Liver (tissue), 9 donors: ENCODE data around the gene RTN4R. TPM values are rescaled to one million over a fixed set of nuclear protein-coding genes. Genes with fewer than 3 reads are reported as not detected.
A peak's percentile ranks its signal among the peaks of the same experiment; 100 is the strongest.

ENCODE experiments used
- DNase-seq: peaks from one replicate; pipeline ENCODE4 v3.0.0-alpha.2; 2017; ENCODE audit warnings: low spot score
- H3K27ac ChIP-seq, 2 donors: one replicate each; pipeline ENCODE4 v1.7.0; 2013; ENCODE audit warnings: inconsistent platforms in 2 of 2, low read length in 2 of 2, control low read depth in 1 of 2, low read depth in 1 of 2, mild to moderate bottlenecking in 1 of 2
- H3K27me3 ChIP-seq, 4 donors: one replicate each; pipeline versions ENCODE4 v1.6.1 to v1.7.0; 2013; ENCODE audit warnings: low read length in 3 of 4, inconsistent platforms in 1 of 4, mild to moderate bottlenecking in 1 of 4, moderate library complexity in 1 of 4; ENCODE audit not compliant: control insufficient read depth in 4 of 4, insufficient read depth in 4 of 4
- H3K36me3 ChIP-seq, 4 donors: one replicate each; pipeline versions ENCODE4 v1.6.1 to v1.7.0; 2013; ENCODE audit warnings: low read length in 3 of 4, mild to moderate bottlenecking in 3 of 4, low read depth in 1 of 4, moderate library complexity in 1 of 4; ENCODE audit not compliant: control insufficient read depth in 4 of 4, insufficient read depth in 3 of 4
- H3K4me1 ChIP-seq, 4 donors: one replicate each; pipeline versions ENCODE4 v1.6.1 to v1.7.0; 2013; ENCODE audit warnings: low read length in 3 of 4, mild to moderate bottlenecking in 3 of 4, moderate library complexity in 1 of 4; ENCODE audit not compliant: control insufficient read depth in 4 of 4, insufficient read depth in 4 of 4
- H3K4me3 ChIP-seq, 3 donors: one replicate each; pipeline versions ENCODE4 v1.6.1 to v1.7.0; 2013; ENCODE audit warnings: low read length in 3 of 3, control low read depth in 1 of 3, low read depth in 1 of 3, mild to moderate bottlenecking in 1 of 3
- H3K9ac ChIP-seq, 2 donors: one replicate each; pipeline ENCODE4 v1.7.0; 2013; ENCODE audit warnings: low read length in 2 of 2, mild to moderate bottlenecking in 2 of 2, moderate library complexity in 2 of 2, control low read depth in 1 of 2, low read depth in 1 of 2
- H3K9me3 ChIP-seq, 4 donors: one replicate each; pipeline versions ENCODE4 v1.6.1 to v1.7.0; 2013; ENCODE audit warnings: low read length in 3 of 4; ENCODE audit not compliant: control insufficient read depth in 4 of 4
- EGR1 ChIP-seq, 2 donors: IDR thresholded peaks; 2 replicates each; pipeline ENCODE4 v1.6.1; 2016 to 2018; ENCODE audit warnings: antibody characterized with exemption in 2 of 2, low read depth in 2 of 2
- FOXA2 ChIP-seq: IDR thresholded peaks from 2 replicates; pipeline ENCODE4 v1.6.1; 2016; ENCODE audit warnings: antibody characterized with exemption
- GABPA ChIP-seq, 2 donors: IDR thresholded peaks in 1 of 2; conservative IDR thresholded peaks in 1 of 2; 2 replicates each; pipeline ENCODE4 v1.6.1; 2016; ENCODE audit warnings: antibody characterized with exemption in 2 of 2, mild to moderate bottlenecking in 1 of 2, moderate library complexity in 1 of 2
- HNF4A ChIP-seq, 2 donors: conservative IDR thresholded peaks; 2 replicates each; pipeline ENCODE4 v1.6.1; 2016; ENCODE audit warnings: antibody characterized with exemption in 2 of 2, mild to moderate bottlenecking in 2 of 2
- HNF4G ChIP-seq: IDR thresholded peaks from 2 replicates; pipeline ENCODE4 v1.6.1; 2016; ENCODE audit warnings: antibody characterized with exemption
- JUND ChIP-seq, 2 donors: IDR thresholded peaks; 2 replicates each; pipeline ENCODE4 v1.6.1; 2016; ENCODE audit warnings: antibody characterized with exemption in 2 of 2
- NR2F2 ChIP-seq: IDR thresholded peaks from 2 replicates; pipeline ENCODE4 v1.6.1; 2016; ENCODE audit warnings: antibody characterized with exemption
- RAD21 ChIP-seq, 2 donors: IDR thresholded peaks; 2 replicates each; pipeline ENCODE4 v1.6.1; 2016; ENCODE audit warnings: antibody characterized with exemption in 2 of 2, mild to moderate bottlenecking in 2 of 2
- RXRA ChIP-seq, 2 donors: IDR thresholded peaks; 2 replicates each; pipeline ENCODE4 v1.6.1; 2017 to 2018; ENCODE audit warnings: antibody characterized with exemption in 2 of 2, mild to moderate bottlenecking in 1 of 2
- SP1 ChIP-seq: IDR thresholded peaks from 2 replicates; pipeline ENCODE4 v1.6.1; 2018; ENCODE audit warnings: antibody characterized with exemption, mild to moderate bottlenecking
- TAF1 ChIP-seq: conservative IDR thresholded peaks from 2 replicates; pipeline ENCODE4 v1.6.1; 2016; ENCODE audit warnings: antibody characterized with exemption, mild to moderate bottlenecking
- YY1 ChIP-seq: IDR thresholded peaks from 2 replicates; pipeline ENCODE4 v1.6.1; 2016; ENCODE audit warnings: antibody characterized with exemption, mild to moderate bottlenecking
- WGBS: extraction: QIAGEN DNeasy Blood & Tissue Kit; methylation state at CpG from one replicate; pipeline ENCODE4 v1.1.7; 2013; 5-methylcytosine and 5-hydroxymethylcytosine counted together
- polyA plus RNA-seq, 2 donors: library from polyadenylated mRNA; stranded (reverse) in 1 of 2; unstranded in 1 of 2; fragments of 200-250 nt in 1 of 2; fragments of >200 nt in 1 of 2; fragmentation: Nextera tagmentation in 1 of 2; extraction: Ambion mirVana in 1 of 2; gene quantifications; one replicate each; pipeline versions ENCODE4 v1.2.1 to v1.2.3, GENCODE V29; 2013 to 2015
- total RNA-seq, 2 donors: library from RNA; depleted of rRNA; stranded (reverse); fragments of >200 nt; gene quantifications; one replicate each; pipeline ENCODE4 v1.2.3, GENCODE V29; 2014
- TF ChIP-seq, protein P1 (sequence below): fragments of 150-350 bp; IDR thresholded peaks from 2 replicates; pipeline ENCODE4 v1.5.1; 2017; ENCODE audit warnings: improper control_type of control experiment, low read depth, low read length; ENCODE audit not compliant: missing input control
- TF ChIP-seq, protein P2 (sequence below): IDR thresholded peaks from 2 replicates; pipeline ENCODE4 v1.6.1; 2016; ENCODE audit warnings: antibody characterized with exemption
- TF ChIP-seq, protein P3 (sequence below): IDR thresholded peaks from 2 replicates; pipeline ENCODE4 v1.6.1; 2016; ENCODE audit warnings: antibody characterized with exemption, mild to moderate bottlenecking
- TF ChIP-seq, protein P4 (sequence below): IDR thresholded peaks from 2 replicates; pipeline ENCODE4 v1.6.1; 2016; ENCODE audit warnings: antibody characterized with exemption
- TF ChIP-seq, protein P5 (sequence below): IDR thresholded peaks from 2 replicates; pipeline ENCODE4 v1.6.1; 2016; ENCODE audit warnings: antibody characterized with exemption
- donor health status: healthy.
- donor health status: healthy.
- donor health status: healthy.
- donor health status: healthy.
- donor health status: healthy.

RTN4R gene
- total and polyA plus RNA-seq, 4 donors = 0.33 to 10.4 (median 1.1) TPM

DNA sequence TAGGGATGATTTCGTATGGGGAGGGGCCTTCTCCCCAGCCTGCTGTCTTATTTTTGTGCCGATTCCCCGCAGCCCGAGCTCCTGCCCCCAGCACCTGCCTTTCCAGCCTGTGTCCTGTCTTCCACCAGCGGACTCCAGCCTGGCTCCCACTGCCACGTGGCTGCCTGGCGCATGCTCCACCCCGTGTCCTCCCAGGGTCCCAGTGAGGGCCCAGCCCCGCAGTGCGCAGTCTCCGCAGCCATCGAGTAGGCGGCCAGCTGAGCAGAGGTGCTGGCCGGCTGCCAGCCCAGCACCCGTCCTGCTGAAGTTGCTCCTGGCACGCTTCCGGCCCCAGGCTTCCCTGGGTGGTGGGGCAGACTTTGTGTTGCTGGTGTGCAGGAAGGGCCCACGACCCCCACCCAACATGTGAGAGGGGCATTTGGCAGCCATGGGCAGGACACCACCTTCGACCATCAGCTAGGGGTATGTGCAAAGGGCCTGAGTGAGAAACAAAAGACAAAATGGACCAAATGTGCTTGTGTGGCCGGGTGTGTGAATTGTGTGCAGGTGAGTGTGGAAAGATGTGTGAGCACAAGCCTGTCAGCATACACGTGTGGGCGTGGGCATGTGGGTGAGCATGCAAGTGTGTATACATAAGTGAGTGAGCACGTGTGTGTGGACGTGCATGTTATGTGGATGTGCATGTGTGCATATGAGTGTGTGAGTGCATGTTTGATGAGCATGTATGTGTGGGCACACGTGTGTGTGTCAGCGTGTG lies 55.9 kb downstream of the RTN4R start (continued):
- TF ChIP-seq RXRA (IDR thresholded peaks at IDR 0.05) (no peak), RAD21 (IDR thresholded peaks at IDR 0.05) (no peak), SP1 (no peak), JUND (IDR thresholded peaks at IDR 0.05) (no peak)

DNA sequence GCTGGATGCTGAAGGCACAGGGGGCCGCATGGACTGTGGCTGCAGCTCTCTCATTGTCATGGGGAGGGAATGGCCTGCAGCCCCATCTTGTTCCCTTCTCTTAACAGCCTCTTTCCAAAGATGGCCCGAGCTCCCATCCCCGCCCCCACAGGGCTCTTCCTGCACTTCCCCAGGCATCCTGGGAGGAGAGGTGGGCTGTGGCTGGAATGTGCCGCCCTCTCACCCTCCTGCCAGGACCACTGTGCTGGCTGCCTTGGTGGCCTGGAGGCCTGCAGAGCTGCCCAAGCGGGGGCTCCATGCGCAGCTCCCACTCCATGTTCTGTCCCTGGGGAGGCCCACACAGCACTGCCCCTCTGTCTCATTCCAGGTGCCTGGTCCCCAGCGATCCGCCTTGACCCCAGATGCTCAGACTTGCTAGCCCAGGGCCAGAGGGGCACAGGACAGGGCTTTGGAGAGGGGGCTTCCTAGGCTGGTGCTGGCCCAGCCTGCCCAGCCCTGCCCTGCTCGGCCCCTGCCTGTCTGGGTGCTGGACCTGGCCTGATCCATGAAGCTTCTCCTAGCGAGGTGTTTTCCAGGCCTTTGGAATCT lies 56.6 kb downstream of the RTN4R start:
- Histone ChIP-seq H3K9ac (peak overlapping the region in 1 of 2 donors; percentile 26), H3K9me3 (no peaks in the 10 kb centered on the region), H3K27me3 (no peaks in the 10 kb centered on the region), H3K36me3 (no peaks in the 10 kb centered on the region), H3K4me1 (peaks cover 4 to 57% (median 38%) of the 10 kb centered on the region in 4 donors), H3K27ac (peak overlapping the region; percentile 49 to 71), H3K4me3 (peak overlapping the region in 1 of 3 donors; percentile 10)
- WGBS = 89% methylated on average over 10 of the region's 10 CpGs
- TF ChIP-seq TAF1 (no peak), RAD21 (IDR thresholded peaks at IDR 0.05) (no peak), HNF4A (conservative IDR thresholded peaks at IDR 0.05) (no peak), NR2F2 (no peak), SP1 (no peak), FOXA2 (no peak), HNF4G (no peak), YY1 (no peak), EGR1 (IDR thresholded peaks at IDR 0.05; ENCODE audit: low read depth in 2 of 2) (no peak), GABPA (IDR thresholded peaks at IDR 0.05 in 1 of 2, conservative IDR thresholded peaks at IDR 0.05 in 1 of 2) (no peak), JUND (IDR thresholded peaks at IDR 0.05) (no peak), RXRA (IDR thresholded peaks at IDR 0.05) (no peak)
- TF ChIP-seq, protein P1, sequence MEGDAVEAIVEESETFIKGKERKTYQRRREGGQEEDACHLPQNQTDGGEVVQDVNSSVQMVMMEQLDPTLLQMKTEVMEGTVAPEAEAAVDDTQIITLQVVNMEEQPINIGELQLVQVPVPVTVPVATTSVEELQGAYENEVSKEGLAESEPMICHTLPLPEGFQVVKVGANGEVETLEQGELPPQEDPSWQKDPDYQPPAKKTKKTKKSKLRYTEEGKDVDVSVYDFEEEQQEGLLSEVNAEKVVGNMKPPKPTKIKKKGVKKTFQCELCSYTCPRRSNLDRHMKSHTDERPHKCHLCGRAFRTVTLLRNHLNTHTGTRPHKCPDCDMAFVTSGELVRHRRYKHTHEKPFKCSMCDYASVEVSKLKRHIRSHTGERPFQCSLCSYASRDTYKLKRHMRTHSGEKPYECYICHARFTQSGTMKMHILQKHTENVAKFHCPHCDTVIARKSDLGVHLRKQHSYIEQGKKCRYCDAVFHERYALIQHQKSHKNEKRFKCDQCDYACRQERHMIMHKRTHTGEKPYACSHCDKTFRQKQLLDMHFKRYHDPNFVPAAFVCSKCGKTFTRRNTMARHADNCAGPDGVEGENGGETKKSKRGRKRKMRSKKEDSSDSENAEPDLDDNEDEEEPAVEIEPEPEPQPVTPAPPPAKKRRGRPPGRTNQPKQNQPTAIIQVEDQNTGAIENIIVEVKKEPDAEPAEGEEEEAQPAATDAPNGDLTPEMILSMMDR = no peak
- TF ChIP-seq, protein P2, sequence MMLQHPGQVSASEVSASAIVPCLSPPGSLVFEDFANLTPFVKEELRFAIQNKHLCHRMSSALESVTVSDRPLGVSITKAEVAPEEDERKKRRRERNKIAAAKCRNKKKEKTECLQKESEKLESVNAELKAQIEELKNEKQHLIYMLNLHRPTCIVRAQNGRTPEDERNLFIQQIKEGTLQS = no peak
- TF ChIP-seq, protein P3, sequence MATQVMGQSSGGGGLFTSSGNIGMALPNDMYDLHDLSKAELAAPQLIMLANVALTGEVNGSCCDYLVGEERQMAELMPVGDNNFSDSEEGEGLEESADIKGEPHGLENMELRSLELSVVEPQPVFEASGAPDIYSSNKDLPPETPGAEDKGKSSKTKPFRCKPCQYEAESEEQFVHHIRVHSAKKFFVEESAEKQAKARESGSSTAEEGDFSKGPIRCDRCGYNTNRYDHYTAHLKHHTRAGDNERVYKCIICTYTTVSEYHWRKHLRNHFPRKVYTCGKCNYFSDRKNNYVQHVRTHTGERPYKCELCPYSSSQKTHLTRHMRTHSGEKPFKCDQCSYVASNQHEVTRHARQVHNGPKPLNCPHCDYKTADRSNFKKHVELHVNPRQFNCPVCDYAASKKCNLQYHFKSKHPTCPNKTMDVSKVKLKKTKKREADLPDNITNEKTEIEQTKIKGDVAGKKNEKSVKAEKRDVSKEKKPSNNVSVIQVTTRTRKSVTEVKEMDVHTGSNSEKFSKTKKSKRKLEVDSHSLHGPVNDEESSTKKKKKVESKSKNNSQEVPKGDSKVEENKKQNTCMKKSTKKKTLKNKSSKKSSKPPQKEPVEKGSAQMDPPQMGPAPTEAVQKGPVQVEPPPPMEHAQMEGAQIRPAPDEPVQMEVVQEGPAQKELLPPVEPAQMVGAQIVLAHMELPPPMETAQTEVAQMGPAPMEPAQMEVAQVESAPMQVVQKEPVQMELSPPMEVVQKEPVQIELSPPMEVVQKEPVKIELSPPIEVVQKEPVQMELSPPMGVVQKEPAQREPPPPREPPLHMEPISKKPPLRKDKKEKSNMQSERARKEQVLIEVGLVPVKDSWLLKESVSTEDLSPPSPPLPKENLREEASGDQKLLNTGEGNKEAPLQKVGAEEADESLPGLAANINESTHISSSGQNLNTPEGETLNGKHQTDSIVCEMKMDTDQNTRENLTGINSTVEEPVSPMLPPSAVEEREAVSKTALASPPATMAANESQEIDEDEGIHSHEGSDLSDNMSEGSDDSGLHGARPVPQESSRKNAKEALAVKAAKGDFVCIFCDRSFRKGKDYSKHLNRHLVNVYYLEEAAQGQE = no peak
- TF ChIP-seq, protein P4, sequence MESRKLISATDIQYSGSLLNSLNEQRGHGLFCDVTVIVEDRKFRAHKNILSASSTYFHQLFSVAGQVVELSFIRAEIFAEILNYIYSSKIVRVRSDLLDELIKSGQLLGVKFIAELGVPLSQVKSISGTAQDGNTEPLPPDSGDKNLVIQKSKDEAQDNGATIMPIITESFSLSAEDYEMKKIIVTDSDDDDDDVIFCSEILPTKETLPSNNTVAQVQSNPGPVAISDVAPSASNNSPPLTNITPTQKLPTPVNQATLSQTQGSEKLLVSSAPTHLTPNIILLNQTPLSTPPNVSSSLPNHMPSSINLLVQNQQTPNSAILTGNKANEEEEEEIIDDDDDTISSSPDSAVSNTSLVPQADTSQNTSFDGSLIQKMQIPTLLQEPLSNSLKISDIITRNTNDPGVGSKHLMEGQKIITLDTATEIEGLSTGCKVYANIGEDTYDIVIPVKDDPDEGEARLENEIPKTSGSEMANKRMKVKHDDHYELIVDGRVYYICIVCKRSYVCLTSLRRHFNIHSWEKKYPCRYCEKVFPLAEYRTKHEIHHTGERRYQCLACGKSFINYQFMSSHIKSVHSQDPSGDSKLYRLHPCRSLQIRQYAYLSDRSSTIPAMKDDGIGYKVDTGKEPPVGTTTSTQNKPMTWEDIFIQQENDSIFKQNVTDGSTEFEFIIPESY = no peak
- TF ChIP-seq, protein P5, sequence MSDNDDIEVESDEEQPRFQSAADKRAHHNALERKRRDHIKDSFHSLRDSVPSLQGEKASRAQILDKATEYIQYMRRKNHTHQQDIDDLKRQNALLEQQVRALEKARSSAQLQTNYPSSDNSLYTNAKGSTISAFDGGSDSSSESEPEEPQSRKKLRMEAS = no peak
- DNase-seq = no peak
